GM06990 (cell line): Measurements from ENCODE around the gene LDHA.

Source experiments
- DNase-seq: peaks from one replicate; pipeline ENCODE4 v3.0.0-alpha.2; 2011; ENCODE audit not compliant: insufficient read length; ENCODE audit errors: extremely low read depth
- H3K27me3 ChIP-seq: replicated peaks from 2 replicates; pipeline ENCODE4 v1.6.0; 2011; ENCODE audit warnings: low read length; ENCODE audit not compliant: control insufficient read depth, insufficient read depth
- H3K36me3 ChIP-seq: 2 replicates; pipeline ENCODE4 v1.5.1; 2011; ENCODE audit warnings: low read length; ENCODE audit not compliant: control insufficient read depth, insufficient read depth
- H3K4me3 ChIP-seq: replicated peaks from 2 replicates; pipeline ENCODE4 v1.5.1; 2011; ENCODE audit warnings: low read depth, mild to moderate bottlenecking, control low read depth, low read length
- CTCF ChIP-seq: IDR thresholded peaks from 2 replicates; pipeline ENCODE4 v1.5.1; 2011; ENCODE audit warnings: low read length, control low read depth, mild to moderate bottlenecking, inconsistent platforms; ENCODE audit not compliant: insufficient read depth, poor library complexity, severe bottlenecking

The LDHA gene

GRCh38 chr11:18371279-18371678 is 23.1 kb upstream of the LDHA start:
- no peak for DNase-seq
- Histone ChIP-seq H3K27me3 (no peaks in the 10 kb centered on the region), H3K36me3 (no peaks in the 10 kb centered on the region; the same call in 1 of the 2 replicates), H3K4me3 (no peak overlapping the region)
- TF ChIP-seq CTCF, result no peak

GRCh38 chr11:18372201-18372600 is 22.2 kb upstream of the LDHA start:
- Histone ChIP-seq H3K4me3 (no peak overlapping the region), H3K27me3 (no peaks in the 10 kb centered on the region), H3K36me3 (no peaks in the 10 kb centered on the region; the same call in 1 of the 2 replicates)
- no peak for TF ChIP-seq CTCF
- DNase-seq, result no peak

GRCh38 chr11:18374956-18375355 is 19.4 kb upstream of the LDHA start:
- no peaks in the 10 kb centered on the region for H3K36me3 ChIP-seq
- no peak for TF ChIP-seq CTCF
- no peaks in the 10 kb centered on the region for H3K27me3 ChIP-seq
- DNase-seq, result no peak
- H3K4me3 ChIP-seq, result no peak overlapping the region

- Histone ChIP-seq H3K36me3 (no peaks in the 10 kb centered on the region), H3K27me3 (no peaks in the 10 kb centered on the region), H3K4me3 (no peak overlapping the region)
- no peak for TF ChIP-seq CTCF
- DNase-seq, result no peak
These were observed 18.4 kb upstream of the LDHA start for GRCh38 chr11:18375941-18376340.

GRCh38 chr11:18379201-18379600 is 15.2 kb upstream of the LDHA start:
- H3K36me3 ChIP-seq, result no peaks in the 10 kb centered on the region

More at GRCh38 chr11:18379201-18379600, 15.2 kb upstream of the LDHA start:
- no peak for DNase-seq
- Histone ChIP-seq H3K4me3 (no peak overlapping the region), H3K27me3 (no peaks in the 10 kb centered on the region)
- no peak for TF ChIP-seq CTCF
